Measurements from ENCODE around the gene PPP2R5E.

PPP2R5E gene

DNA sequence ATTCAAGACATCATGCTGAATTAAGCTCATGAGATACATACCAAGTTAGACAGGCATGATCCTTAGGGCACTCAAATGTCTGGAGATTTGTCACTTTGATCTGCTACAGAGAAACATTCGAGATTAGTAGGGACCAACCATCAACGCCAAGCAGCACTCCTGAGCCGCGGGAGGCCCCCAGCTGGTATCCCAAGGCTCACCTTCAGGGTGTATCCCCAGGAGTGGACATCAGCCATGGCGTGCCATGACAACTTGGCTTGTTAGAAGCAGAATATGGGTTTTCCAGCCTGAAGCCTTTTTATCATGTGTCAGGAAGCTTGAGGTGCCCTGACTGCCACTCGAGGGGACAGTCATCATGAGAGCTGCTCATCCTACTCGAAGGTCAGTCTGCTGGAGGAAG is 185.3 kb downstream of the PPP2R5E start:
- Histone ChIP-seq H3K4me2 (ENCODE audit: low read length) (no peak overlapping the region), H3K27ac (ENCODE audit: low read depth, low read length, poor library complexity, severe bottlenecking) (no peak overlapping the region), H2AFZ (ENCODE audit: low read length) (no peak overlapping the region), H3K36me3 (ENCODE audit: insufficient read depth, low read length) (no peaks in the 10 kb centered on the region), H3K9ac (ENCODE audit: low read length) (no peak overlapping the region), H3K79me2 (ENCODE audit: insufficient read depth, low read length) (no peaks in the 10 kb centered on the region), H3K4me1 (ENCODE audit: insufficient read depth, low read length, severe bottlenecking) (no peaks in the 10 kb centered on the region), H3K4me3 (ENCODE audit: low read depth, low read length, poor library complexity, severe bottlenecking) (no peak overlapping the region), H3K9me3 (ENCODE audit: low read length) (no peaks in the 10 kb centered on the region), H3K9me2 (ENCODE audit: low read depth, low read length) (no peaks in the 10 kb centered on the region), H3K27me3 (ENCODE audit: insufficient read depth, low read length) (no peaks in the 10 kb centered on the region; the same call in none of the 2 replicates), H3F3A (ENCODE audit: insufficient read depth, low read length) (no peaks in the 10 kb centered on the region), H4K20me1 (ENCODE audit: insufficient read depth, low read length) (no peaks in the 10 kb centered on the region)
- TF ChIP-seq, protein P1, sequence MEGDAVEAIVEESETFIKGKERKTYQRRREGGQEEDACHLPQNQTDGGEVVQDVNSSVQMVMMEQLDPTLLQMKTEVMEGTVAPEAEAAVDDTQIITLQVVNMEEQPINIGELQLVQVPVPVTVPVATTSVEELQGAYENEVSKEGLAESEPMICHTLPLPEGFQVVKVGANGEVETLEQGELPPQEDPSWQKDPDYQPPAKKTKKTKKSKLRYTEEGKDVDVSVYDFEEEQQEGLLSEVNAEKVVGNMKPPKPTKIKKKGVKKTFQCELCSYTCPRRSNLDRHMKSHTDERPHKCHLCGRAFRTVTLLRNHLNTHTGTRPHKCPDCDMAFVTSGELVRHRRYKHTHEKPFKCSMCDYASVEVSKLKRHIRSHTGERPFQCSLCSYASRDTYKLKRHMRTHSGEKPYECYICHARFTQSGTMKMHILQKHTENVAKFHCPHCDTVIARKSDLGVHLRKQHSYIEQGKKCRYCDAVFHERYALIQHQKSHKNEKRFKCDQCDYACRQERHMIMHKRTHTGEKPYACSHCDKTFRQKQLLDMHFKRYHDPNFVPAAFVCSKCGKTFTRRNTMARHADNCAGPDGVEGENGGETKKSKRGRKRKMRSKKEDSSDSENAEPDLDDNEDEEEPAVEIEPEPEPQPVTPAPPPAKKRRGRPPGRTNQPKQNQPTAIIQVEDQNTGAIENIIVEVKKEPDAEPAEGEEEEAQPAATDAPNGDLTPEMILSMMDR (IDR thresholded peaks at IDR 0.05; ENCODE audit: low read length), result no peak
- no peak for TF ChIP-seq EZH2 (IDR thresholded peaks at IDR 0.05; ENCODE audit: borderline replicate concordance, low read length)

DNA sequence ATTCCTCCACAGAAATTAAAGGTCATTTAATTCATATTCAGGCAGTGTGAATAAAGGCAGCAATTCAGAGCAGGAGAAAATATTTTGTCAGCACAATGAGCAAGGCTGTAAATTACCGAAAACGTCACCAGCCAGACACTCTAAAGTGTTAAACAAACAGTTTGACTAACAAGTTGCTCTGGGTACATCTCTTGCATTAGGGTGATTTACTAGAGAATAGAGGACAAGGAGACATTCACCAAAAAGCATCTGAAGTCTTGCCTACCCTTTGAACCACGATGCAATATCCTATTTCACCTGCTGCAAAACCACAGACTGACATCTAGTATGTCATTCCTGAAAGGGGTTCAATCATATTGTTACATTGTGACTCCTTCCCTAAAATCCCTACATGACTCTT is 197.4 kb downstream of the PPP2R5E start:
- no peak overlapping the region for H3K27ac ChIP-seq (ENCODE audit: low read depth, low read length, poor library complexity, severe bottlenecking)
- H3K79me2 ChIP-seq (ENCODE audit: insufficient read depth, low read length), result no peaks in the 10 kb centered on the region
- H3K9me2 ChIP-seq (ENCODE audit: low read depth, low read length), result no peaks in the 10 kb centered on the region
- H3K4me2 ChIP-seq (ENCODE audit: low read length), result no peak overlapping the region
- no peak overlapping the region for H3K4me3 ChIP-seq (ENCODE audit: low read depth, low read length, poor library complexity, severe bottlenecking)
- H3K36me3 ChIP-seq (ENCODE audit: insufficient read depth, low read length), result no peaks in the 10 kb centered on the region
- TF ChIP-seq, protein P1 (IDR thresholded peaks at IDR 0.05; ENCODE audit: low read length), result no peak
- TF ChIP-seq EZH2 (IDR thresholded peaks at IDR 0.05; ENCODE audit: borderline replicate concordance, low read length), result no peak
- no peaks in the 10 kb centered on the region for H3K9me3 ChIP-seq (ENCODE audit: low read length)
- no peaks in the 10 kb centered on the region; the same call in 1 of the 2 replicates for H3K27me3 ChIP-seq (ENCODE audit: insufficient read depth, low read length)
- no peak overlapping the region for H2AFZ ChIP-seq (ENCODE audit: low read length)
- H3K4me1 ChIP-seq (ENCODE audit: insufficient read depth, low read length, severe bottlenecking), result no peaks in the 10 kb centered on the region
- H4K20me1 ChIP-seq (ENCODE audit: insufficient read depth, low read length), result no peaks in the 10 kb centered on the region
- H3F3A ChIP-seq (ENCODE audit: insufficient read depth, low read length), result no peaks in the 10 kb centered on the region
- H3K9ac ChIP-seq (ENCODE audit: low read length), result no peak overlapping the region

DNA sequence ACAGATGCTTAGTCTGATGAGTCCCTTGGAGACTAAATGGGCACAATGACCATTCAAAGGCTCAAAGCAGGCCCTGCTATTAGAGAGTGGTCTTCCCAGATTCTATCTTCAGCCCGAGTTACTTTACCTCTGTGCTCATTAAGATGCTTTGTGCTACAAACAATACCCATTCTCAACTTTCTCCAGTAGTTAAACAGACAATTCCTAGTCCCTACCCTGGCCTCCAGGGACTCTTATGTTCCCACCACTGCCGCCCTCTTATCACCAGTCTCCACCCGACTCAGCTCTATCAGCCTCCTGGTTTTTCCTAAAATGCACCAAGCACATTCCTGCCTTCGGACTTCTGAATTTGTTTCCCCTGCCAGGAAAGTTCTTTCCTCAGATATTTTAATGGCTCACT is 198.8 kb downstream of the PPP2R5E start:
- Histone ChIP-seq H3K4me3 (ENCODE audit: low read depth, low read length, poor library complexity, severe bottlenecking) (no peak overlapping the region), H3K36me3 (ENCODE audit: insufficient read depth, low read length) (no peaks in the 10 kb centered on the region), H3K4me2 (ENCODE audit: low read length) (no peak overlapping the region), H3K27me3 (ENCODE audit: insufficient read depth, low read length) (no peaks in the 10 kb centered on the region; the same call in 1 of the 2 replicates), H4K20me1 (ENCODE audit: insufficient read depth, low read length) (no peaks in the 10 kb centered on the region), H2AFZ (ENCODE audit: low read length) (no peak overlapping the region), H3K9ac (ENCODE audit: low read length) (no peak overlapping the region), H3K79me2 (ENCODE audit: insufficient read depth, low read length) (no peaks in the 10 kb centered on the region), H3K9me3 (ENCODE audit: low read length) (no peaks in the 10 kb centered on the region), H3K4me1 (ENCODE audit: insufficient read depth, low read length, severe bottlenecking) (no peaks in the 10 kb centered on the region), H3K9me2 (ENCODE audit: low read depth, low read length) (no peaks in the 10 kb centered on the region), H3K27ac (ENCODE audit: low read depth, low read length, poor library complexity, severe bottlenecking) (no peak overlapping the region), H3F3A (ENCODE audit: insufficient read depth, low read length) (no peaks in the 10 kb centered on the region)
- TF ChIP-seq EZH2 (IDR thresholded peaks at IDR 0.05; ENCODE audit: borderline replicate concordance, low read length), result no peak
- TF ChIP-seq, protein P1 (IDR thresholded peaks at IDR 0.05; ENCODE audit: low read length), result no peak

Measured in OCI-LY1 (cell line).